Cortex of kidney (tissue), 1 donor: ENCODE measurements around the gene POLH.
"Not testable (repeated sequence)": the region's sequence is repeated elsewhere in the genome, so short reads cannot be mapped to it uniquely, and the experiment has no call there.

ENCODE experiments used
- DNase-seq: peaks from one replicate; lab custom pipeline; 2025; lab: John Stamatoyannopoulos, UW

POLH gene

DNA sequence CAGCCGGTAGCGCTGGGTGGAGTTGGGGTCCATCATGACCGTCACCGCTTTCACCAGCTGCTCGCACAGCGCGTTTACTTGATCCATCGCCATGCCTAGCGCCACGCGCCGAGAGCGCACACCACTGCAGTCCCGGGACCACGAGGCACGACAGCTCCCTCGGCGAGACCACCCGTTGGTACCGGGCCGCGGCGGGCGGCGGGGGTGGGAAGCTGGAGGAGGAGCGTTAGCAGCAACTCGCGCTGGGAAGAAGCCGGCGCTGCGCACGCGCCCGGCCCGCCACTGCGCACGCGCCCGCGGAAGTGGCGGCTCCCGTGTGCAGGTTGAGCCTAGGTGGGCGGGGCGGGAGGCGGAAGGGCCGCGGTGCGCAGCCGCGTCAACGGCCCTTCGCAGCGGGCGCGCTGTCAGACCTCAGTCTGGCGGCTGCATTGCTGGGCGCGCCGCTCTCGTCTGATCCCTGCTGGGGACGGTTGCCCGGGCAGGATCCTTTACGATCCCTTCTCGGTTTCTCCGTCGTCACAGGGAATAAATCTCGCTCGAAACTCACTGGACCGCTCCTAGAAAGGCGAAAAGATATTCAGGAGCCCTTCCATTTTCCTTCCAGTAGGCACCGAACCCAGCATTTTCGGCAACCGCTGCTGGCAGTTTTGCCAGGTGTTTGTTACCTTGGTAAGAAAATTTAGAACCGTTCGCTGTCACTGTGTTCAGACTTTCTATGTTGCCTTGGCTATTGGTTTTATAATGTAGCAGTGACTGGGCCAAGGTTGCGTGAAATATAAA, at the start of gene POLH, which contains the start of gene XPO5:
Gene POLH, plus strand, starts transcription at position 414 of the 780 bp plus-strand sequence. CDS start 6,135 bp downstream, outside the sequence.
Gene XPO5, minus strand, starts transcription at position 267 of the 780 bp plus-strand sequence. Its CDS starts 174 bp downstream, at position 93.
- peak; percentile 73 for DNase-seq

DNA sequence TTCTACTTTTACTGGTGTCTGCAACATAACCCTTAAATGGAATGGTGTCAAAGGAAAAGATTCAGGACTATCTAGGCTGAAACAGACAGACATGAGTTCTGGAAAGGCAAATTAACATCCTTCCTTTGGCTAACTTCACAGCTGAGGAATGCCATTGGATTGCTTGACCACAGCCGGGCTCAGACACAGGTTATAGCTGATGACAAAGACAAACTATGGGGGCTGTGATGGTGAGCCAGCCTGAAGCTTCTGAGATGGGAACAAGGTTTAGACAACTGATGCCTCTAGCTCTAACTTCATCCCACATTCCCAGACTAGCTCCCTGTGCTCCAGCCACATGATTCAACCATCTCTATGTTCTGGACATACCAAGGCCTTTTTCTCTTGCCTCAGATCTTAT, 43.8 kb upstream of the POLH start:
- no peak for DNase-seq

- not testable (repeated sequence) for DNase-seq
Measured at GRCh38 chr6:43538986-43539385, 37.0 kb upstream of the POLH start.

- not testable (repeated sequence) for DNase-seq
Measured at GRCh38 chr6:43539409-43539808, 36.6 kb upstream of the POLH start.

DNA sequence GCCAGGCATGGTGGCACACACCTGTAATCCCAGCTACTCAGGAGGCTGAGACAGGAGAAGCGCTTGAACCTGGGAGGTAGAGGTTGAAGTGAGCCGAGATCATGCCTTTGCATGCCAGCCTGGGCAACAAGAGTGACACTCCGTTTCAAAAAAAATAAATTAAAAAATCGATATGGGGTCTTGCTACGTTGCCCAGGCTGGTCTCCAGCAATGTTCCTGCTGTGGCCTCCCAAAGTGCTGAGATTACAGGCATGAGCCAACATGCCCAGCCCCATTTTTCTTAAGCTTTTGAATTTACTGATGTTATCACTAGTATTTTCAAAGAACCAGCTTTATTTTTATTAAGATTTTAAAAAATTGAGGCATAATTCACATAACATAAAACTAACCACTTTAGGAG, 35.5 kb upstream of the POLH start:
- no peak for DNase-seq

GRCh38 chr6:43541774-43542471, 34.1 kb upstream of the POLH start:
- DNase-seq = no peak

- no peak for DNase-seq
Measured at GRCh38 chr6:43544461-43544860, 31.5 kb upstream of the POLH start.

- DNase-seq = no peak
Measured at GRCh38 chr6:43547222-43547621, 28.8 kb upstream of the POLH start.

GRCh38 chr6:43557620-43558019, 18.4 kb upstream of the POLH start:
- not testable (repeated sequence) for DNase-seq

DNA sequence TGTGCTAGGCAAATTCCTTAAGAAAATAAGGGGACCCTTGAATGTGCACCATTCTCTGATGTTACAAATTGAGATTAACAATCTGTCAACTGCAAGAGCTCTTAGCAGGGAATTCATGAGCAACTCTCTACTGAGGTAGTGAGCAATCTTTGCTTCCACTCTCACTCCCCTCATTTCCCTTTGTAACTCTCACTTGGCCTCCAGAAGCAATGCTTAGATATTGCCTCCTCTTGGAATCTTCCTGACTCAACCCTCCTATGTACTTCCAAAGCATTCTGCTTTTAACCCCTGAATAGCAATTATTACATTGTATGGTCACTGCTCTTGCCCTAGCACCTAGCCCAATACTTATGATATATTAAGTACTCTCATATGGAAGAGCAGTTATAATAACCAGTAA, 16.7 kb upstream of the POLH start:
- DNase-seq = no peak

- no peak for DNase-seq
Measured at GRCh38 chr6:43570876-43571441, 5.0 kb upstream of the POLH start.

DNA sequence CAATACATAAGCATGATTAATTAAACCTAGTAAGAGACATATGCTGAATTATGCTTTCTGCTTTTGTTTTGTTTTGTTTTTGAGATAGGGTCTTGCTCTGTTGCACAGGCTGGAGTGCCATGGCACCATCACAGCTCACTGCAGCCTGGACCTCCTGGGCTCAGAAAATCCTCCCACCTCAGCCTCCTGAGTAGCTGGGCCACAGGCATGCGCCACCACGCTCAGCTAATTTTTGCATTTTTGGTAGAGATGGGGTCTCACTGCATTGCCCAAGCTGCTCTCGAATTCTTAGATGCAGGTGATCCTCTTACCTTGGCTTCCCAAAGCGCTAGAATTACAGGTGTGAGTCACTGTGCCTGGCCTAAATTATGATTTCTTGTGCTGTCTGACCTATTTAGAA, 4.0 kb upstream of the POLH start:
- DNase-seq = no peak

- DNase-seq = no peak
Measured at GRCh38 chr6:43575105-43575771, 747 bp upstream of the POLH start.

GRCh38 chr6:43578748-43579147, 2.8 kb downstream of the POLH start:
- DNase-seq = no peak

DNA sequence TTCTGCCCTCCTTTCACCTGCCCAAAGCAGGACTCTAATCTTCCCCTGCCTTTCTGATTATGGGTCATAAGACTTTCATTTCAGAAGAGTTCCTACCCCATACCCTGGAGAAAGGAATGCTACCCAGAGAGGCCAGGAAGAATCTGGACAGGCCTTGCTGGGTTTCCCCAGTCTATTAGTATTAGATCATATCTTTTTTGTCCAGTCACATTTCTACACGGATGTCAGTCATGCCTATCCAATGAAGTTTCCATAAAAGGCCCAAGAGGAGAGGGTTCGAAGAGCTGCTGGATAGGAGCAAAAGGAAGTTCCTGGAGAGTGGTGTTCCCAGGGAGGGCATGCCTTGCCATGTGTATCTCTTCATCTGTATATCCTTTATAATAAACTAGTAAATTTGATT, 3.2 kb downstream of the POLH start:
- no peak for DNase-seq

GRCh38 chr6:43582911-43583310, 6.9 kb downstream of the POLH start:
- DNase-seq = no peak

GRCh38 chr6:43584892-43585570, 9.0 kb downstream of the POLH start:
- no peak for DNase-seq

- DNase-seq = no peak
Measured at GRCh38 chr6:43588194-43588593, 12.2 kb downstream of the POLH start.

DNA sequence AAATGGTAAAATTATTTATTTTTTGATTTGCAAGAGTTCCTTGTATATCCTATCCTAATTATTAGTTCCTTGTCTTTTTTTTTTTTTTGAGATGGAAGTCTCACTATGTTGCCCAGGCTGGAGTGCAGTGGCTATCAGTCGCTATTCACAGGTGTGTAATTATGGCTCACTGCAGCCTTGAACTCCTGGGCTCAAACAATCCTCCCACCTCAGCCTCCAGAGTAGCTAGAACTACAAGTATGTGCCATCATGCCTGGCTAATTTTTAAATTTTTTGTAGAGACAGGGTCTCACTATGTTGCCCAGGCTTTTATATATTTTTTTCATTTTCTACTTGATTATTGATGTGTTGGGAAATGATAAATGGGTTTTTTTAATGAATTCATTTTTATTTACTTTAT, 13.6 kb downstream of the POLH start:
- DNase-seq = not testable (repeated sequence)

DNA sequence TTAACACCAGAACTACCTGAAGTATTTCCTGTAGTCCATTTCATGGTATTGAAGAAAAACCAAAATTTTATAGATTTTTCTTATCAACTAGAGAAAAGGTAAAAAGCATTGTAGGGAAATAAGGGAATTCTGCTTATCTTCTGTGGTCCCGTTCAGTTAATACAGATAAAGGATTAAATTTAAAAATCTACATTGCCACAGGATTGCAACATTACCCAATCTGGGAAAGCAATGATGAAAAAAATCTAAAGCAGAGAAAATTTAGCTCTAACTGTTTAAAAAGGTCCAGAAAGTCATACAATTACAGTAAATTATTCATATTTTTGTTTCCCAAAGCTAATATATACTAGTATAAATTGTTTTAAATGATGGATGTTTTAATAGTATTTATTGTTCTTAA, 18.0 kb downstream of the POLH start:
- DNase-seq = no peak

GRCh38 chr6:43600595-43600994, 24.6 kb downstream of the POLH start:
- DNase-seq = no peak

DNA sequence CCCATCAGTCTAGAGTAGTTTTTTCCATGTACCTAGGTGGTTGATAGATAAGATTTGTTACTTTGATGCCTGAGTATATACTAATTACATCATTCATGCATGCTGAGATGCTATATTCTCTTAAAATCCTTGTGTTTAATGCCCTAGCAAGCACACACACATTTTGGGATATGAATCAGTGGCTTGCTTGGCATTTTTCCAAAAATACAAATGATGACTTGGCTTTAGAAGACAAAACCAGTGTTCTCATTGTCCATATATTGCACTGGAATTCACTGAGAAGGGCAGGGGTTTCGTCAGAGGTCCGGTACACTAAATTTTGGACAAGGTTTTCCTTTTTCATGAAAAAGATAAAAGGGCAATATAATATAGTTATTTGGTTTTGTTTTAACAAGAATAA, 28.2 kb downstream of the POLH start:
- DNase-seq = no peak
